Loucy (cell line): ENCODE data around the gene NFATC3.

Experiments used
- H2AFZ ChIP-seq: fragments of 200-600 bp; sonication (generic); 2 replicates; pipeline ENCODE4 v1.6.0; 2016; ENCODE audit warnings: antibody characterized with exemption, mild to moderate bottlenecking, low read length, moderate library complexity
- H3F3A ChIP-seq: fragments of 200-600 bp; 2 replicates; pipeline ENCODE4 v1.6.0; 2016; ENCODE audit warnings: antibody characterized with exemption, low read depth, mild to moderate bottlenecking
- H3K27me3 ChIP-seq: fragments of 200-600 bp; sonication (generic); 2 replicates; pipeline ENCODE4 v1.6.1; 2014; ENCODE audit warnings: low read length, mild to moderate bottlenecking; ENCODE audit not compliant: insufficient read depth, poor library complexity, severe bottlenecking
- H3K36me3 ChIP-seq: fragments of 200-600 bp; sonication (generic); 2 replicates; pipeline ENCODE4 v1.6.1; 2016; ENCODE audit warnings: low read length; ENCODE audit not compliant: insufficient read depth
- H3K4me1 ChIP-seq: fragments of 200-600 bp; sonication (generic); 2 replicates; pipeline ENCODE4 v1.5.1; 2014; ENCODE audit warnings: low read length, mild to moderate bottlenecking; ENCODE audit not compliant: insufficient read depth, poor library complexity, severe bottlenecking
- H3K4me2 ChIP-seq: fragments of 200-600 bp; sonication (generic); 2 replicates; pipeline ENCODE4 v1.6.0; 2014; ENCODE audit warnings: antibody characterized with exemption, low read length, low read depth, mild to moderate bottlenecking; ENCODE audit not compliant: poor library complexity, severe bottlenecking
- H3K4me3 ChIP-seq: fragments of 200-600 bp; sonication (generic); 2 replicates; pipeline ENCODE4 v1.5.1; 2014; ENCODE audit warnings: low read length, mild to moderate bottlenecking, mixed read lengths; ENCODE audit not compliant: poor library complexity, severe bottlenecking
- H3K79me2 ChIP-seq: fragments of 200-600 bp; sonication (generic); 2 replicates; pipeline ENCODE4 v1.6.1; 2014; ENCODE audit warnings: low read length; ENCODE audit not compliant: insufficient read depth
- H3K9ac ChIP-seq: fragments of 200-600 bp; sonication (generic); 2 replicates; pipeline ENCODE4 v1.6.0; 2014; ENCODE audit warnings: mild to moderate bottlenecking, low read depth, low read length, moderate library complexity; ENCODE audit not compliant: poor library complexity, severe bottlenecking
- H3K9me2 ChIP-seq: fragments of 200-600 bp; sonication (generic); replicated peaks from 2 replicates; pipeline ENCODE4 v1.6.1; 2016; ENCODE audit warnings: low read depth, low read length, mixed read lengths
- H3K9me3 ChIP-seq: fragments of 200-600 bp; sonication (generic); 2 replicates; pipeline ENCODE4 v1.6.1; 2014; ENCODE audit warnings: mild to moderate bottlenecking, antibody characterized with exemption, low read length, low read depth; ENCODE audit not compliant: insufficient read depth
- H4K20me1 ChIP-seq: fragments of 200-600 bp; sonication (generic); 2 replicates; pipeline ENCODE4 v1.6.0; 2014; ENCODE audit warnings: antibody characterized with exemption, low read length, mild to moderate bottlenecking; ENCODE audit not compliant: insufficient read depth, poor library complexity, severe bottlenecking
- EZH2phosphoT487 ChIP-seq: fragments of 200-600 bp; IDR thresholded peaks from 2 replicates; pipeline ENCODE4 v1.6.1; 2018; ENCODE audit warnings: antibody characterized with exemption, mild to moderate bottlenecking, moderate library complexity, borderline replicate concordance
- TF ChIP-seq, protein P1 (sequence below): fragments of 200-600 bp; sonication (generic); conservative IDR thresholded peaks from 2 replicates; pipeline ENCODE4 v1.5.1; 2014; ENCODE audit warnings: mild to moderate bottlenecking, antibody characterized with exemption, low read length

NFATC3 gene

DNA sequence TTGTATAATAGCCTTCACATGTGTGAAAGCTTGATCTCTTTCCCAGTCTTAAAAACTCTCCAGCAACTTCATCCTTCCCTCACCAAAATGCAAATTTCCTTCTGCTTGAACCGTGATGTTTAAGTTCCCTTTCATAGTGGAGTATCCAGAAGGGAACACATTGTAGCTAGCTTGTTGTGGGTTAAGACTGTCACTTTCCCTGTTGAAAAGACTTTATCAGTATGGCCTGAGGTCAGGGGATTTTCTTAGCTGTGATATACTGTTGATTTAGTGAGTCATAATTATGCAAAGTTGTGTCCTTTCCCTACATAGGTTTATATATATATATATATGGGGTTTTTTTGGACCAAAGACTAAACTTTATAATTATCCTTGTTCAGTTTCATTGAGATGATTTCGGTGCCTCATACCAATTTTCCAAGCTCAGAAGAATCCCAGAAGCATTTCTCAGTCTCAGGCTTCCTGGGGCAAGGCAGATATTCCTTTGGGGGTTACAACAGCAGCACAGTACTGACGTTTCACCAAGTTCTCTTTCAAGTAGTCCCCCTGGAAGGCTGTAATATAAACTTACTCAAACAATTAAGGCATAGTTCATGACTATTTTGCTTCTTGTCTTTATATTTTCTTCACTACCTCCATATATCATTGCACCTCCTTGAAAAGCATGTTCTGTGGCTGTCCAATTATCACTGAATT is 115.1 kb downstream of the NFATC3 start:
- H3F3A ChIP-seq, result 0 out of 2 replicates have a peak, but pooled peaks cover 3% of the 10 kb centered on the region
- H3K4me1 ChIP-seq, result no peaks in the 10 kb centered on the region
- H3K4me2 ChIP-seq, result no peak overlapping the region
- no peaks in the 10 kb centered on the region for H3K27me3 ChIP-seq
- peaks cover 17% of the 10 kb centered on the region; the same call in 1 of the 2 replicates for H3K36me3 ChIP-seq
- no peak overlapping the region for H2AFZ ChIP-seq
- no peak overlapping the region for H3K9ac ChIP-seq
- H3K9me2 ChIP-seq, result no peaks in the 10 kb centered on the region
- TF ChIP-seq, protein P1, sequence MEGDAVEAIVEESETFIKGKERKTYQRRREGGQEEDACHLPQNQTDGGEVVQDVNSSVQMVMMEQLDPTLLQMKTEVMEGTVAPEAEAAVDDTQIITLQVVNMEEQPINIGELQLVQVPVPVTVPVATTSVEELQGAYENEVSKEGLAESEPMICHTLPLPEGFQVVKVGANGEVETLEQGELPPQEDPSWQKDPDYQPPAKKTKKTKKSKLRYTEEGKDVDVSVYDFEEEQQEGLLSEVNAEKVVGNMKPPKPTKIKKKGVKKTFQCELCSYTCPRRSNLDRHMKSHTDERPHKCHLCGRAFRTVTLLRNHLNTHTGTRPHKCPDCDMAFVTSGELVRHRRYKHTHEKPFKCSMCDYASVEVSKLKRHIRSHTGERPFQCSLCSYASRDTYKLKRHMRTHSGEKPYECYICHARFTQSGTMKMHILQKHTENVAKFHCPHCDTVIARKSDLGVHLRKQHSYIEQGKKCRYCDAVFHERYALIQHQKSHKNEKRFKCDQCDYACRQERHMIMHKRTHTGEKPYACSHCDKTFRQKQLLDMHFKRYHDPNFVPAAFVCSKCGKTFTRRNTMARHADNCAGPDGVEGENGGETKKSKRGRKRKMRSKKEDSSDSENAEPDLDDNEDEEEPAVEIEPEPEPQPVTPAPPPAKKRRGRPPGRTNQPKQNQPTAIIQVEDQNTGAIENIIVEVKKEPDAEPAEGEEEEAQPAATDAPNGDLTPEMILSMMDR, result no peak
- no peak for TF ChIP-seq EZH2phosphoT487
- H3K9me3 ChIP-seq, result no peaks in the 10 kb centered on the region
- peaks cover 15% of the 10 kb centered on the region for H4K20me1 ChIP-seq
- peaks cover 15% of the 10 kb centered on the region; the same call in 1 of the 2 replicates for H3K79me2 ChIP-seq
- H3K4me3 ChIP-seq, result no peak overlapping the region

DNA sequence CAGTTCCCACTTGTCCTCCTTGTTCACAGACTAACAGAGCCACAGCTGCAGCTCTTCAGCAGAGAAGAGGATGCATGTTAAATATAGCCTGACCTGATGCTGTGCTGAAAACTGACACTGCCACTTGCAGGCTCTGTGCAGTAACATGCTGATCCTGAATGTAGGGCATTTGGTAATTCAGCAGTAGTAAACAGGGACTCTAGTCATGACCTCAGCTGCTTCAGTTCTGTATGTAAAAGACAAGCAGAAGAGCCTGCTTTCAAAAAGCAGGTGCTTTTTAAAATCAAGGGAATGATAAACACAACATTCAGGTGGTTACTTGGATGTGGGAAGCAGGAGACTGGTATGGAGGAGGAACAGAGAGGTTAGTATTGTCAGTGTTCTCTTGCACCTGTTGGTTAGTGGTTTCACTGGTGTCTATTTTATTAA is 116.9 kb downstream of the NFATC3 start:
- H3K9me2 ChIP-seq, result no peaks in the 10 kb centered on the region
- no peak overlapping the region for H2AFZ ChIP-seq
- no peak overlapping the region for H3K4me3 ChIP-seq
- H3K79me2 ChIP-seq, result peaks cover 23% of the 10 kb centered on the region; the same call in 1 of the 2 replicates
- H3K9ac ChIP-seq, result no peak overlapping the region
- H3K4me1 ChIP-seq, result no peaks in the 10 kb centered on the region
- no peak overlapping the region for H3K4me2 ChIP-seq
- 0 out of 2 replicates have a peak, but pooled peaks cover 3% of the 10 kb centered on the region for H3F3A ChIP-seq
- peaks cover 16% of the 10 kb centered on the region; the same call in 1 of the 2 replicates for H3K36me3 ChIP-seq
- no peaks in the 10 kb centered on the region for H3K9me3 ChIP-seq
- peaks cover 21% of the 10 kb centered on the region for H4K20me1 ChIP-seq
- no peak for TF ChIP-seq EZH2phosphoT487
- TF ChIP-seq, protein P1, result no peak
- no peaks in the 10 kb centered on the region for H3K27me3 ChIP-seq

DNA sequence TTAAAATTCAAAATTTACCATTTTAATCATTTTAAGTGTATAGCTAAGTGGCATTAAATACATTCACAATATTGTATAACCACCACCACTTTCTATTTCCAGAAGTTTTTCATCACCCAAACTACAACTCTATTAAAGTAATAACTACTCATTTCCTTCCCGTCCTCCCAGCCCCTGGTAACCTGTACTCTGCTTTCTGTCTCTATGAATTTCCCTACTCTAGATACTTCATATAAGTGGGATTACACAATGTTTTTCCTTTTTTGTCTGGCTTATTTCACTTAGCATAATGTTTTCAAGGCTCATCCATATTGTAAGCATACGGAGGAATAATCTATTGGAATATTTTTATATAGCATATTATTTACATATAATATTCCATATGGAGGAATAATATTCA is 121.1 kb downstream of the NFATC3 start:
- H3K9me2 ChIP-seq, result no peaks in the 10 kb centered on the region
- peaks cover 19% of the 10 kb centered on the region; the same call in 1 of the 2 replicates for H3K36me3 ChIP-seq
- no peak overlapping the region for H2AFZ ChIP-seq
- H3K9ac ChIP-seq, result no peak overlapping the region
- peaks cover 41% of the 10 kb centered on the region; the same call in 1 of the 2 replicates for H3K79me2 ChIP-seq
- H3F3A ChIP-seq, result 0 out of 2 replicates have a peak, but pooled peaks cover 3% of the 10 kb centered on the region
- H3K9me3 ChIP-seq, result no peaks in the 10 kb centered on the region
- no peak overlapping the region for H3K4me3 ChIP-seq
- H4K20me1 ChIP-seq, result peaks cover 16% of the 10 kb centered on the region
- no peaks in the 10 kb centered on the region for H3K4me1 ChIP-seq
- H3K4me2 ChIP-seq, result no peak overlapping the region
- TF ChIP-seq EZH2phosphoT487, result no peak
- TF ChIP-seq, protein P1, result no peak
- H3K27me3 ChIP-seq, result no peaks in the 10 kb centered on the region
